ENCODE results near the gene ARMC12.

Gene ARMC12

DNA sequence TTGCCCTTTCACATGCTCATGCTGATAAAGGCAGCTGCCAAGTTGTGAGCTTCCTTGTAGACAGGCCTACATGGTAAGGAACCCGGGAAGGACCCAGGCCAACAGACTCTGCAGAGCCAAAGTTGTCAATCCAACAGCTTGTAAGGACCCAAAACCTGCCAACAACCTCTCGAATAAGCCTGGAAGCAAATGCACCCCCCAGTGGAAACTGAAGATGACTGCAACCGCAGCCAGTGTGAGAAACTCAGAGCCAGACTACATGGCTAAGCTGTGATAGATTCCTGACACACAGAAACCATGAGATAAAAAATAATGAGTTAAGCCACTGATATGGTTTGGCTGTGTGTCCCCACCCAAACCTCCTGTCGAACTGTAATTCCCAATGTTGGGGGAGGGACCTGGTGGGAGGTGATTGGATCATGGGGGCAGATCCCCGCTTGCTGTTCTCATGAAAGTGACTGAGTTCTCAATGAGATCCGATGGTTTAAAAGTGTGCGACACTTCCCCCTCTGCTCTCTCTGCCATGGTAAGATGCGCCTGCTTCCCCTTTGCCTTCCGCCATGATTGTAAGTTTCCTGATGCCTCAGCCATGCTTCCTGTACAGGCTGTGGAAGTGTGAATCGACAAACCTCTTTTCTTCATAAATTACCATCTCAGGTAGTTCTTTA is 20.8 kb downstream of the ARMC12 start:
- peak; percentile 11 for DNase-seq (ENCODE audit: low read depth)
- TF ChIP-seq, protein P1, sequence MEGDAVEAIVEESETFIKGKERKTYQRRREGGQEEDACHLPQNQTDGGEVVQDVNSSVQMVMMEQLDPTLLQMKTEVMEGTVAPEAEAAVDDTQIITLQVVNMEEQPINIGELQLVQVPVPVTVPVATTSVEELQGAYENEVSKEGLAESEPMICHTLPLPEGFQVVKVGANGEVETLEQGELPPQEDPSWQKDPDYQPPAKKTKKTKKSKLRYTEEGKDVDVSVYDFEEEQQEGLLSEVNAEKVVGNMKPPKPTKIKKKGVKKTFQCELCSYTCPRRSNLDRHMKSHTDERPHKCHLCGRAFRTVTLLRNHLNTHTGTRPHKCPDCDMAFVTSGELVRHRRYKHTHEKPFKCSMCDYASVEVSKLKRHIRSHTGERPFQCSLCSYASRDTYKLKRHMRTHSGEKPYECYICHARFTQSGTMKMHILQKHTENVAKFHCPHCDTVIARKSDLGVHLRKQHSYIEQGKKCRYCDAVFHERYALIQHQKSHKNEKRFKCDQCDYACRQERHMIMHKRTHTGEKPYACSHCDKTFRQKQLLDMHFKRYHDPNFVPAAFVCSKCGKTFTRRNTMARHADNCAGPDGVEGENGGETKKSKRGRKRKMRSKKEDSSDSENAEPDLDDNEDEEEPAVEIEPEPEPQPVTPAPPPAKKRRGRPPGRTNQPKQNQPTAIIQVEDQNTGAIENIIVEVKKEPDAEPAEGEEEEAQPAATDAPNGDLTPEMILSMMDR (conservative IDR thresholded peaks at IDR 0.05; ENCODE audit: low read length), result peak; percentile 42
- no peak overlapping the region for H3K4me3 ChIP-seq (ENCODE audit: low read length)

- TF ChIP-seq, protein P1 (conservative IDR thresholded peaks at IDR 0.05; ENCODE audit: low read length), result no peak
- no peak for DNase-seq (ENCODE audit: low read depth)
- H3K4me3 ChIP-seq (ENCODE audit: low read length), result no peak overlapping the region
These were observed 22.6 kb downstream of the ARMC12 start for GRCh38 chr6:35759426-35759825.

- TF ChIP-seq, protein P1 (conservative IDR thresholded peaks at IDR 0.05; ENCODE audit: low read length), result no peak
- no peak overlapping the region for H3K4me3 ChIP-seq (ENCODE audit: low read length)
- DNase-seq (ENCODE audit: low read depth), result no peak
These were observed 28.9 kb downstream of the ARMC12 start for GRCh38 chr6:35765739-35766138.

DNA sequence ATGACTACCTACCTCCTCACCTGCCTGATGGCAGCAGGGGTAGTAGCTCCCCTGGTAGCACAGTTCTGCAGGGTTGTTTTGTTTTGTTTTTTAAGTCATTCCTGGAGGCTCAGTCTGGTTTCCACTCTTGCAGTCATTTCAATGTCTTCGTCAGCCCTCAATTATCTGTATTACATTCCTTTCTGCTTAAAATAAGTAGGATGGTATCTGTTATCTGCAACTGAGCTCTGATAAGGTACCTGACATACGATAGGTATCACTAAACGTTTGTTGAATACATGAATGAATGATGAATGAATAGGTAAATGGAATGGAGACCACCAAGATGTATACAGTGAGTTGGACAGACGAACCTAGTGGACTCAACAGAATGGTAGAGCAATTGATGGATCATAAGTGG is 32.4 kb downstream of the ARMC12 start:
- no peak for DNase-seq (ENCODE audit: low read depth)
- TF ChIP-seq, protein P1 (conservative IDR thresholded peaks at IDR 0.05; ENCODE audit: low read length), result no peak
- no peak overlapping the region for H3K4me3 ChIP-seq (ENCODE audit: low read length)

- no peak for DNase-seq (ENCODE audit: low read depth)
- TF ChIP-seq, protein P1 (conservative IDR thresholded peaks at IDR 0.05; ENCODE audit: low read length), result no peak
- H3K4me3 ChIP-seq (ENCODE audit: low read length), result no peak overlapping the region
These were observed 34.5 kb downstream of the ARMC12 start for GRCh38 chr6:35771343-35771627.

DNA sequence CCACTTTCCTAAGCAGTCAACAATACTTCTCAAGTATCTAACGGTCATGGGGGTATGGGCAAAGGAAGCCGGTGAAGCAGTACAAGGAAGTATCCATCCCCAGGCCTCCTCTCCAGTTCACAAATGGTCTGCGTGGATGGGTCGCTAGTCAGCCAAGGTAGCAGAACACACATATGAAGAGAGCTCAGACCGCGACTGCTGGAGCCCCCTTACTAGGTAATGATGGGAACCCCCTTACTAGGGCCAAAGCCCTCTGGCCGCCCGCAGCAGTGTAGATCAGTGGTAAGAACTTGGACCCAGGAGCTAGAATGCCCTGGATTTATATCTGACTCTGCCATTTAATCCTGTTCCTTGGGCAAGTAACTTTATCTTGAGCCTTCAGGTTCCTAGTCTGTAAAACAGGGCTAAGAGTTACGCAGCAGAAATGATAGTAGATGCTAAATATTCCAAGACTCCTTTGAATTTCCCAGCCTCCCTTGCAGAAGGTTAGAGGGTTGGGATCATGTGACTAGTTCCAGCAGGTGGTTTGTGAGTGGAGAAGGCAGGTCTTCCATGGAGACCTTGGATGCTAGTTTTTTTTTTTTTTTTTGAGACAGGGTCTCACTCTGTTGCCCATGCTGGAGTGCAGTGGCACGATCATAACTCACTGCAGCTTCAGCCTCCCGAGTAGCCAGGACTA is 37.4 kb downstream of the ARMC12 start:
- TF ChIP-seq, protein P1 (conservative IDR thresholded peaks at IDR 0.05; ENCODE audit: low read length), result no peak
- no peak overlapping the region for H3K4me3 ChIP-seq (ENCODE audit: low read length)
- DNase-seq (ENCODE audit: low read depth), result no peak

GRCh38 chr6:35775031-35775430 is 38.2 kb downstream of the ARMC12 start:
- no peak for DNase-seq (ENCODE audit: low read depth)
- TF ChIP-seq, protein P1 (conservative IDR thresholded peaks at IDR 0.05; ENCODE audit: low read length), result no peak

More at GRCh38 chr6:35775031-35775430, 38.2 kb downstream of the ARMC12 start:
- no peak overlapping the region for H3K4me3 ChIP-seq (ENCODE audit: low read length)
